ENCODE data around the gene OR2V1. TPM values are rescaled to one million over a fixed set of nuclear protein-coding genes. Genes with fewer than 3 reads are reported as not detected.

The OR2V1 gene
- total and polyA plus RNA-seq, 2 experiments from 2014 or later = not detected

DNA sequence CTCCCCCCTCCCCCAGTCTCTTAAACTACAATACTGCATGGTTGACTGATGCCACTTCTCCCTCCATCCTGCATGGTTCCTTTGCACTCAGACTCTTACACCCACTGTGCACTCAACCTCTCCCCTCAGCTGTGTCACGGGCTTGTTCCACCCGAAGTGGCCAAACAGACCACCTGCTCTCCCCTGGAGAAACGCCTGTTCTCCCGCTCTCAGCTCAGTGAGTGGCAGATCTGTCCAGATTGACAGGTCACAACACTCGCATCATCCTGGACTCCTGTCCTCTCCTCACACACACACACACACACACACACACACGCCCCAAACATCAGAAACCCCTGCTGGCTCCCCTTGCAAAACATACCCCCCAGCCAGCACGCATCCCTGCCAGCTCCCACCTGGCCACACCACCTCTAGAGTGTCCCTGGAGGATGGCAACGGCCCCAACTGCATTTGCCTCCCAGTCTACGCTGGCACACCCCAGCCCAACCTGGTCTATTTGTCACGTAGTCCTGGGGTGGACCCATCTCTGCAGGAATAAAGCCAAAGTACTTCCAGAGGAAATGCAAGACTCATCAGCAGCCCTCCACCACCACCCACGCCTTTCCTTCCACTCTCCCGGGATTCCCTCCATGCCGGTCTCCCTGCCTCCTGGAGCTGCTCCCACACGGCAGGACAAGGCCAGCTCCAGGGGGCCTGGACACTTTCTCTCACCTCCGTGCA, 2.9 kb downstream of the OR2V1 start:
- peaks cover 12% of the 10 kb centered on the region for H3K27me3 Mint-ChIP-seq (ENCODE audit: insufficient read depth, low read depth, poor library complexity)
- no peaks in the 10 kb centered on the region for H3K9me3 Mint-ChIP-seq
- ATAC-seq = no peak
- no peak for DNase-seq (ENCODE audit: low spot score)
- no peaks in the 10 kb centered on the region; the same call in 2 of the 3 replicates for H3K36me3 Mint-ChIP-seq (ENCODE audit: low read depth)
- no peaks in the 10 kb centered on the region for H3K4me1 ChIP-seq (ENCODE audit: insufficient read depth)
- no peaks in the 10 kb centered on the region for H3F3A ChIP-seq (replicated peaks; ENCODE audit: low read depth)
- H3K4me3 ChIP-seq = no peak overlapping the region
- H3K4me3 Mint-ChIP-seq = no peak overlapping the region; the same call in 2 of the 3 replicates
- H3K27ac ChIP-seq (ENCODE audit: low read depth) = no peak overlapping the region
- no peak overlapping the region for H3K27ac Mint-ChIP-seq
- no peaks in the 10 kb centered on the region for H4K20me1 ChIP-seq (replicated peaks; ENCODE audit: insufficient read depth)
- H3K79me2 ChIP-seq (replicated peaks; ENCODE audit: insufficient read depth) = no peaks in the 10 kb centered on the region
- no peak overlapping the region for H2AFZ ChIP-seq
- TF ChIP-seq STAT1 (IDR thresholded peaks at IDR 0.05; ENCODE audit: unreplicated experiment) (no peak), ZNF114 (CRISPR knock-in tag; IDR thresholded peaks at IDR 0.05) (no peak), POLR2AphosphoS5 (IDR thresholded peaks at IDR 0.05; ENCODE audit: low read depth) (no peak)
- TF ChIP-seq, protein P1, sequence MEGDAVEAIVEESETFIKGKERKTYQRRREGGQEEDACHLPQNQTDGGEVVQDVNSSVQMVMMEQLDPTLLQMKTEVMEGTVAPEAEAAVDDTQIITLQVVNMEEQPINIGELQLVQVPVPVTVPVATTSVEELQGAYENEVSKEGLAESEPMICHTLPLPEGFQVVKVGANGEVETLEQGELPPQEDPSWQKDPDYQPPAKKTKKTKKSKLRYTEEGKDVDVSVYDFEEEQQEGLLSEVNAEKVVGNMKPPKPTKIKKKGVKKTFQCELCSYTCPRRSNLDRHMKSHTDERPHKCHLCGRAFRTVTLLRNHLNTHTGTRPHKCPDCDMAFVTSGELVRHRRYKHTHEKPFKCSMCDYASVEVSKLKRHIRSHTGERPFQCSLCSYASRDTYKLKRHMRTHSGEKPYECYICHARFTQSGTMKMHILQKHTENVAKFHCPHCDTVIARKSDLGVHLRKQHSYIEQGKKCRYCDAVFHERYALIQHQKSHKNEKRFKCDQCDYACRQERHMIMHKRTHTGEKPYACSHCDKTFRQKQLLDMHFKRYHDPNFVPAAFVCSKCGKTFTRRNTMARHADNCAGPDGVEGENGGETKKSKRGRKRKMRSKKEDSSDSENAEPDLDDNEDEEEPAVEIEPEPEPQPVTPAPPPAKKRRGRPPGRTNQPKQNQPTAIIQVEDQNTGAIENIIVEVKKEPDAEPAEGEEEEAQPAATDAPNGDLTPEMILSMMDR (conservative IDR thresholded peaks at IDR 0.05; ENCODE audit: low read depth in 2 of 2) = no peak
- H3K36me3 ChIP-seq (ENCODE audit: insufficient read depth) = no peaks in the 10 kb centered on the region
- H3K9me2 ChIP-seq (ENCODE audit: insufficient read depth) = peaks cover 3% of the 10 kb centered on the region; the same call in 1 of the 2 replicates
- peaks cover 2% of the 10 kb centered on the region; the same call in 2 of the 3 replicates for H3K4me1 Mint-ChIP-seq
- H3K4me2 ChIP-seq = no peak overlapping the region
- H3K27me3 ChIP-seq (ENCODE audit: insufficient read depth) = no peaks in the 10 kb centered on the region

DNA sequence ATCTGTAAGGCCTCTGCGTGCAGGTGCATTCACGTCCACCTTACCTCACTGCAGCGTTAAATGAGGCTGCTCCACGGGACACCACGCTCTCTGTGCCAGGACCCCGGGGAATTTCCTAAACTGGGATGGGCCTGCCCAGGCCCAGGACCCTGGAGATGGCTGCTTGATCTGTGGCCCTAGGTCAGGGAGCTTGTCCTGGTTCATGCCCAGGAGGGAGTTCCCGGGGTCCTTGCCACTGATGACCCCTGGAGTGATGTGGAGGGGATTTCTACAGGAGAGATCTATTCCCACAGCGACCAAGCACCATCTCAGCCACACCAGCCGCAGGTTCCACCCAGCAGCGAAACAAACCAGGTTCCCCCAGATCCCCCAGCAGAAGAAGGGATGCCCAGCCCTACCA, 3.5 kb downstream of the OR2V1 start:
- ATAC-seq = no peak
- H3K4me3 ChIP-seq = no peak overlapping the region
- TF ChIP-seq, protein P1 (conservative IDR thresholded peaks at IDR 0.05; ENCODE audit: low read depth in 2 of 2) = no peak
- TF ChIP-seq EZH2phosphoT487 (IDR thresholded peaks at IDR 0.05; ENCODE audit: unreplicated experiment) (no peak), EZH2 (IDR thresholded peaks at IDR 0.05; ENCODE audit: low read depth, unreplicated experiment) (no peak), CREB1 (CRISPR knock-in tag; IDR thresholded peaks at IDR 0.05; ENCODE audit: low read depth) (no peak), NANOG (IDR thresholded peaks at IDR 0.05; ENCODE audit: borderline replicate concordance) (no peak), ZNF331 (CRISPR knock-in tag; IDR thresholded peaks at IDR 0.05; ENCODE audit: low read depth) (no peak), POLR2AphosphoS5 (IDR thresholded peaks at IDR 0.05; ENCODE audit: low read depth) (no peak), STAT1 (IDR thresholded peaks at IDR 0.05; ENCODE audit: unreplicated experiment) (no peak)
- H3K27me3 ChIP-seq (ENCODE audit: insufficient read depth) = no peaks in the 10 kb centered on the region
- no peaks in the 10 kb centered on the region for H3K79me2 ChIP-seq (replicated peaks; ENCODE audit: insufficient read depth)
- H3K9me2 ChIP-seq (ENCODE audit: insufficient read depth) = peaks cover 3% of the 10 kb centered on the region; the same call in 1 of the 2 replicates
- H3K36me3 ChIP-seq (ENCODE audit: insufficient read depth) = no peaks in the 10 kb centered on the region
- H2AFZ ChIP-seq = no peak overlapping the region
- H3K27me3 Mint-ChIP-seq (ENCODE audit: insufficient read depth, low read depth, poor library complexity) = peaks cover 12% of the 10 kb centered on the region
- H3K9me3 Mint-ChIP-seq = no peaks in the 10 kb centered on the region
- H3K4me1 ChIP-seq (ENCODE audit: insufficient read depth) = no peaks in the 10 kb centered on the region
- H3K36me3 Mint-ChIP-seq (ENCODE audit: low read depth) = no peaks in the 10 kb centered on the region; the same call in 2 of the 3 replicates
- H3F3A ChIP-seq (replicated peaks; ENCODE audit: low read depth) = no peaks in the 10 kb centered on the region
- H3K4me2 ChIP-seq = no peak overlapping the region
- DNase-seq (ENCODE audit: low spot score) = no peak
- no peak overlapping the region for H3K27ac ChIP-seq (ENCODE audit: low read depth)
- no peak overlapping the region for H3K27ac Mint-ChIP-seq
- H3K4me1 Mint-ChIP-seq = peaks cover 2% of the 10 kb centered on the region; the same call in 2 of the 3 replicates
- no peak overlapping the region for H3K4me3 Mint-ChIP-seq
- H4K20me1 ChIP-seq (replicated peaks; ENCODE audit: insufficient read depth) = no peaks in the 10 kb centered on the region
